ENCODE measurements around the gene CDK5RAP2. TPM values are rescaled to one million over a fixed set of nuclear protein-coding genes. Genes with fewer than 3 reads are reported as not detected.
A peak's percentile ranks its signal among the peaks of the same experiment; 100 is the strongest.
"Not testable (repeated sequence)": the region's sequence is repeated elsewhere in the genome, so short reads cannot be mapped to it uniquely, and the experiment has no call there.

Gene CDK5RAP2
- polyA plus RNA-seq (ENCODE audit: insufficient read length in 4 of 4), result 10 to 100 TPM; 42.8 to 69.2 (median 61.7) TPM

GRCh38 chr9:120580051-120580896 lies at the start of gene CDK5RAP2:
Gene CDK5RAP2, minus strand, starts transcription at chr9:120580167. Its CDS starts 189 bp downstream, at chr9:120579978.
- DNase-seq (ENCODE audit: low read depth in 4 of 4, low spot score in 3 of 4), result peak; percentile 87 to 97 (median 93)

- DNase-seq (ENCODE audit: low read depth in 4 of 4, low spot score in 3 of 4), result not testable (repeated sequence)
Measured at GRCh38 chr9:120628925-120629497, 49.0 kb upstream of the CDK5RAP2 start.

GRCh38 chr9:120628207-120628924 lies 48.4 kb upstream of the CDK5RAP2 start:
- no peak for DNase-seq (ENCODE audit: low read depth in 4 of 4, low spot score in 3 of 4)

DNA sequence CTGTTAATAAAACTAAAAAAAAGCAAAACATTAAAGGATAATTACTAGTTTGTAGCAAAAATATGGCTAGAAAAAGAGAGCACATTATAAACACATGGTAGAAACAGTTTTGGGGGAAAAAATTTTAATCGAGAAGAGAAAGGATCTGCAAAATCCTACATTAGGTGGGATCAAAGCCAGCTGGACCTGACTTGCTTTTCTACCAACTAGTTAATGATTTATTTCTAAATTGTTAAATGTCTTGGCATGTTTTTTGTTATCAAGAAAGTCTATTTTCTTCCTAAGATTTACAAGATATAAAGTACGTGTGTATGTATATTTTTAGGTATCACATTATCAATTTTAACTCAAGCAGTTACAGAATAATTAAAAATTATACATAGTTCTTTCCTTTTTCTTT lies 47.1 kb upstream of the CDK5RAP2 start:
- DNase-seq (ENCODE audit: low read depth in 4 of 4, low spot score in 3 of 4), result no peak

GRCh38 chr9:120626512-120626911 lies 46.5 kb upstream of the CDK5RAP2 start:
- DNase-seq (ENCODE audit: low read depth in 4 of 4, low spot score in 3 of 4), result no peak

- no peak for DNase-seq (ENCODE audit: low read depth in 4 of 4, low spot score in 3 of 4)
Measured at GRCh38 chr9:120625222-120625621, 45.3 kb upstream of the CDK5RAP2 start.

GRCh38 chr9:120622790-120623189 lies 42.8 kb upstream of the CDK5RAP2 start:
- no peak for DNase-seq (ENCODE audit: low read depth in 4 of 4, low spot score in 3 of 4)

GRCh38 chr9:120621941-120622340 lies 42.0 kb upstream of the CDK5RAP2 start:
- DNase-seq (ENCODE audit: low read depth in 4 of 4, low spot score in 3 of 4), result no peak

- DNase-seq (ENCODE audit: low read depth in 4 of 4, low spot score in 3 of 4), result peak; percentile 38 to 46 (median 46)
Measured at GRCh38 chr9:120619751-120620655, 40.0 kb upstream of the CDK5RAP2 start.

DNA sequence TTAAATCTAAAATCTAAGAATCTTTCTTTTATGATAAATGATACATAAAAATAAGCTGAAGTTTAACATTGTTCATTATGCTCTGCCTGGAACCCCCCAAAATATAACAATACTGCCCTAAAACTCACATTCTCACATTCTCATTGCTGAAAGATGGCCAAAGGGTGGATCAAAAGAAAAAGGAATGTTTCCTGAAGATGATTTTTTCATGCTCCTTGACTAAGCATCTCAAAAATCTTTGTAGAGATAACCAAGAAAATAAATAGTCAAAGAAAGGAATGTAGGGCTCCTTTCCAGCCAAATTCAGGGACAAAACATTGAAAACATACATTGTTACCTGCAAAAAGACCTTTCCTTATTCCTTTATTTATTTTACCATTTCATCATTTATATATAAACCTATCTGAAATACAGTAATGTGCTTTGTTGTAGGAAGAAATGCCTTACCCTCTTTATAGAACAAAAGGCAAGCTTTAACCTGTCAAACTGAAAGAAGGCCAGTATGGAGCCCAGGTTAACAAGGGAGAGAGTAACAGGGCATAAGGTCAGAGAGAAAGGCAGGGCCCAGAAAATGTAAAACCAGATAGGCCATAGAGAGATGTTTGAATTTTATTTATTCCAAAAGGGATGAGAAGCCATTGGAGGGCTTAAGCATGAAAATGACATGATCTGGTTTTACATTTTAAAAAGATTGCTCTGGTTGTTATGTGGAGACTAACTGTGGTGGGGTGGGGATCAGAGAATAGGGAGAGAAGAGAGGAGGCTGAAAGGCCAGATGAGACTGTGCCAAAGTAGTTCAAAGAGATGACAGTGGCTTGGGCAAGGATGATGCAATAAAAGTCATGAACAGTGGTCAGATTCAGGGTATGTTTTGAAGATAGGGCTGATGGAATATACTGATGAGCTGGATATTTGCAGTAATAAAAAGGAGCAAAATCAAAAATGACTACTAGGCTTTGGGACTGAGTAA lies 37.3 kb upstream of the CDK5RAP2 start:
- DNase-seq (ENCODE audit: low read depth in 4 of 4, low spot score in 3 of 4), result no peak

DNA sequence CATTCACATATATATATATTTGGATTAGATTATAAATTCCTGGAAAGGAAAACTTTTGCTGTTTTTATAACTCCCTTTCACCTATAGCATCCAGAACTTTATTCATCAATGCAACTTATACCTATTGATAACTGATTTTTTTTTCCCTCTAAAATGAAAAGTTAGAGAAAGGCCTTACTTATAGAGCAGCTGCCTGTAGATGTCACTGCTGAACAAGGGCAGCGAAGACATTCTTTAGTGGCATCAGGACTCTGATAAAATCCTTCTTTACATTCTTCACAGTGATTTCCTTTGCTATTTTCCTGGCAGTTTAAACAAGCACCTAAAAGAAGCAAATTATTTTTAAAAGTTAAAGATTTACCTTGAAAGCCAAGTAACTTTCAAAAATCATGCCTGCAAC lies 32.3 kb upstream of the CDK5RAP2 start:
- DNase-seq (ENCODE audit: low read depth in 4 of 4, low spot score in 3 of 4), result no peak

- no peak for DNase-seq (ENCODE audit: low read depth in 4 of 4, low spot score in 3 of 4)
Measured at GRCh38 chr9:120611690-120612068, 31.7 kb upstream of the CDK5RAP2 start.

GRCh38 chr9:120610975-120611689 lies 31.2 kb upstream of the CDK5RAP2 start:
- no peak for DNase-seq (ENCODE audit: low read depth in 4 of 4, low spot score in 3 of 4)

DNA sequence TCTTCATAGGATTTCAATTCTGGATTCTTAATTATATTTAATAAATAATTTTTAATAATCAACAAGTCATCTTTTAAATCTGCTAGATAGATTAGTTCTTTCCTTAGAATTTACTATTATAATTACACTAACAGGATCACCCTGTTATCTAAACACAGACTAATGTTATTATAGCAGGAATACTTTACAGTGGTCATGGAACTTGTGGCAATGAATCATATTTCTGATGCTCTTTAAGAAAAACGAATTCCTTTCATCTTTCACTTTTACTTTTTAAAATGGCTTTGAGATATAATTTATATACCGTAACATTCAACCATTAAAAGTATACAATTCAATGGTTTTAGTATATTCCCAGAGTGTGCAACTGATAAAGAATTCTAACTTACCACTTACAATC lies 29.7 kb upstream of the CDK5RAP2 start:
- DNase-seq (ENCODE audit: low read depth in 4 of 4, low spot score in 3 of 4), result no peak

- no peak for DNase-seq (ENCODE audit: low read depth in 4 of 4, low spot score in 3 of 4)
Measured at GRCh38 chr9:120608421-120608820, 28.5 kb upstream of the CDK5RAP2 start.

DNA sequence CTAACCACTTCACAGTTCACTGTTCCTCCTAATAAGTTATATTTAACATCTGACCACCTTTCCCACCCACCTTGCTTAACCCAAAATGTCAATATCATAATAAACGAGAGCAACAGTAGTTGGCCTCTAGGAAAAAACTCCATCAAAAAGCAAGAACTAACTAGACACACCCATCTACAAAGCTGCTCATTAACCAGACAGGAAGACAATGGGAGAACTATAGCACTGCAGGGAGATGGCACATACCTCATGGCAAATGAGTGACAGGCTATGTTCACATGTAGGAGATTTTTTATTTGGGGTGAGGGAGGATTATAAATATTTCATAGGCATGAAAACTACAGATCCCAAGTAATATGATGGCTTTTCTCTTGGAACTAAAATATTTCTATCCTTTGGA lies 23.6 kb upstream of the CDK5RAP2 start:
- DNase-seq (ENCODE audit: low read depth in 4 of 4, low spot score in 3 of 4), result no peak

DNA sequence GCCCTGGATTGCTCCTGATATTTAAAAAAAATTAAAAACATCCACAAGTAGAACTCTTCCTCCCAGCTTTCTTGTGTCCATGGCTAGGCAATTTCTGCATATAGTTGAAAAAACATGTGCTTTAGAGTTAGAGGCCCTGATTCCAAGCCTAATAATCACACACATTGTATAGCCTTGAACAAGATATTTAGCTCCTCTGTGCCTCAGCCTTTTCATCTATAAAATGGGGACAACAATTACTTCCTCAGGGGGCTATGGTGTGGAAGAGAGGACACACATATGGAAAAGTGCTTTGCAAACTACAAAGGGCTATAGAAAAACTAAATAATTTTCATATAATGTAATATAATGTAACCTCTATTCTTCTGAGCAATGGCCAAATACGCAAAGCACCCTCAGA lies 23.0 kb upstream of the CDK5RAP2 start:
- no peak for DNase-seq (ENCODE audit: low read depth in 4 of 4, low spot score in 3 of 4)

DNA sequence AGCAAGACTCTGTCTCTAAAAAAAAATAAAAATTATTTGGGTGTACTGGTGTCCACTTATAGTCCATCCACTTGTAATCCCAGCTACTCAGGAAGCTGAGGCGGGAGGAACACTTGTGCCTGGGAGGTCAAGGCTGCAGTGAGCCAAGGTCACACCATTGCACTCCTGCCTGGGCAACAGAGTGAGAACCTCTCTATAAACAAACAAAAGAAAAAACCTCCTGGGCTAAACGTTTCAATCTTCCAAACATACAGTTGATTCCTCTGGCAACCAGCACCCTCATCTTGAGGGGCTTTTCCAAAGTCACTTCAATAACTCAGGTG lies 13.9 kb upstream of the CDK5RAP2 start:
- no peak for DNase-seq (ENCODE audit: low read depth in 4 of 4, low spot score in 3 of 4)

Measured in left renal pelvis (tissue), 4 donors.